ENCODE measurements around the gene TWNK. TPM values are rescaled to one million over a fixed set of nuclear protein-coding genes. Genes with fewer than 3 reads are reported as not detected.

TWNK gene
- total RNA-seq, 1 experiment from 2014 or later: 38.7 TPM

- Mint-ChIP-seq H3K36me3 (ENCODE audit: insufficient read depth in 1 of 3, low read depth in 3 of 3) (no peaks in the 10 kb centered on the region), H3K9me3 (no peaks in the 10 kb centered on the region; a peak in 1 of 5 replicates), H3K27me3 (ENCODE audit: low read depth) (peaks cover 77% of the 10 kb centered on the region), H3K4me3 (peak overlapping the region in 1 of 2 experiments; percentile 72; a peak in 2 of 5 replicates), H3K27ac (no peak overlapping the region), H3K4me1 (peaks cover 10 to 22% of the 10 kb centered on the region in 2 experiments)
- no peak overlapping the region for H2BK20ac ChIP-seq (ENCODE audit: low read depth, low read length, poor library complexity, severe bottlenecking)
- H3K27me3 ChIP-seq (ENCODE audit: insufficient read depth, low read length): peaks cover 17% of the 10 kb centered on the region; the same call in 1 of the 2 replicates
- no peak overlapping the region for H2BK5ac ChIP-seq (ENCODE audit: insufficient read length, low read length)
- H4K8ac ChIP-seq (replicated peaks; ENCODE audit: insufficient read length, low read depth, low read length): no peak overlapping the region
- no peaks in the 10 kb centered on the region for H3K79me1 ChIP-seq (ENCODE audit: insufficient read depth, low read depth, low read length, poor library complexity, severe bottlenecking)
- no peak overlapping the region for H3K9ac ChIP-seq (ENCODE audit: extremely low read depth, insufficient read length, low read length)
- H3K4me1 ChIP-seq (ENCODE audit: insufficient read depth, low read length): no peaks in the 10 kb centered on the region
- no peaks in the 10 kb centered on the region for H4K20me1 ChIP-seq (ENCODE audit: control insufficient read depth, insufficient read depth, insufficient read length)
- no CpG with 5 or more reads among the region's 2 CpGs for WGBS (ENCODE audit: extremely low coverage, insufficient read length, low lambda C conversion rate)
- no peak overlapping the region for H3K27ac ChIP-seq (ENCODE audit: insufficient read length, low read depth, low read length)
- H3K79me2 ChIP-seq (ENCODE audit: insufficient read depth, low read length): no peaks in the 10 kb centered on the region
- H2AFZ ChIP-seq (ENCODE audit: low read length): no peak overlapping the region
- no peak overlapping the region for H2BK120ac ChIP-seq (ENCODE audit: low read depth, low read length, poor library complexity, severe bottlenecking)
- no peak overlapping the region for H3K18ac ChIP-seq (ENCODE audit: insufficient read length, low read depth, low read length)
- H4K91ac ChIP-seq (ENCODE audit: insufficient read length, low read depth, low read length): no peak overlapping the region
- peak overlapping the region; percentile 61 for H3K4me2 ChIP-seq (ENCODE audit: insufficient read depth, insufficient read length, low read length)
- no peak overlapping the region for H2BK12ac ChIP-seq (ENCODE audit: insufficient read length, low read depth, low read length)
- no peaks in the 10 kb centered on the region for H3K9me3 ChIP-seq (ENCODE audit: control insufficient read depth, low read depth, low read length)
- H3K14ac ChIP-seq (ENCODE audit: insufficient read depth, low read length): no peak overlapping the region
- H2BK15ac ChIP-seq (ENCODE audit: low read depth, low read length): no peak overlapping the region
- no peak overlapping the region for H4K5ac ChIP-seq (ENCODE audit: insufficient read length, low read depth, low read length)
- no peak for TF ChIP-seq CTCF (conservative IDR thresholded peaks at IDR 0.05)
- DNase-seq: no peak
- H2AK5ac ChIP-seq (ENCODE audit: insufficient read length, low read length): no peak overlapping the region
- H3K4ac ChIP-seq (ENCODE audit: low read depth, low read length): no peak overlapping the region
- H3K23ac ChIP-seq (ENCODE audit: insufficient read length, low read depth, low read length): no peak overlapping the region
- H3K56ac ChIP-seq (ENCODE audit: insufficient read length, low read depth, low read length): no peak overlapping the region
- H3T11ph ChIP-seq (ENCODE audit: low read length): no peak overlapping the region
- H3K23me2 ChIP-seq (ENCODE audit: insufficient read length, low read depth, low read length, poor library complexity, severe bottlenecking): peaks cover 10% of the 10 kb centered on the region
These were observed 32.0 kb downstream of the TWNK start for GRCh38 chr10:101019440-101019703.
